Ishikawa (cell line): ENCODE data around the gene CNTD1.
A peak's percentile ranks its signal among the peaks of the same experiment; 100 is the strongest.

Experiments
- CEBPB ChIP-seq: IDR thresholded peaks from 2 replicates; pipeline ENCODE4 v1.6.1; 2012
- CREB1 ChIP-seq: IDR thresholded peaks from 2 replicates; pipeline ENCODE4 v1.6.1; 2012; ENCODE audit warnings: low read depth
- EGR1 ChIP-seq: IDR thresholded peaks from 2 replicates; pipeline ENCODE4 v1.6.1; 2012
- EP300 ChIP-seq: IDR thresholded peaks from 2 replicates; pipeline ENCODE4 v1.6.1; 2012; ENCODE audit warnings: borderline replicate concordance
- FOXM1 ChIP-seq: IDR thresholded peaks from 2 replicates; pipeline ENCODE4 v1.6.1; 2012; ENCODE audit warnings: low read depth, borderline replicate concordance
- NFIC ChIP-seq: IDR thresholded peaks from 2 replicates; pipeline ENCODE4 v1.6.1; 2012
- RAD21 ChIP-seq: IDR thresholded peaks from 2 replicates; pipeline ENCODE4 v1.6.1; 2012; ENCODE audit warnings: low read depth
- TAF1 ChIP-seq: IDR thresholded peaks from 2 replicates; pipeline ENCODE4 v1.6.1; 2012; ENCODE audit warnings: low read depth, mild to moderate bottlenecking
- TCF12 ChIP-seq: IDR thresholded peaks from 2 replicates; pipeline ENCODE4 v1.6.1; 2012; ENCODE audit warnings: low read depth
- TEAD4 ChIP-seq: IDR thresholded peaks from 2 replicates; pipeline ENCODE4 v1.6.1; 2012
- YY1 ChIP-seq: IDR thresholded peaks from 2 replicates; pipeline ENCODE4 v1.6.1; 2012; ENCODE audit warnings: low read depth
- ZBTB7A ChIP-seq: IDR thresholded peaks from 2 replicates; pipeline ENCODE4 v1.6.1; 2012; ENCODE audit warnings: low read depth
- TF ChIP-seq, protein P1 (sequence below): IDR thresholded peaks from 2 replicates; pipeline ENCODE4 v1.6.1; 2012; ENCODE audit warnings: low read depth, mild to moderate bottlenecking
- TF ChIP-seq, protein P2 (sequence below): IDR thresholded peaks from 2 replicates; pipeline ENCODE4 v1.6.1; 2012
- TF ChIP-seq, protein P3 (sequence below): IDR thresholded peaks from 2 replicates; pipeline ENCODE4 v1.6.1; 2012

Gene CNTD1

GRCh38 chr17:42832213-42832933 lies 33.7 kb downstream of the CNTD1 start:
- TF ChIP-seq YY1 (no peak), TAF1 (no peak), CEBPB (no peak), RAD21 (no peak), EP300 (no peak), TEAD4 (no peak), ZBTB7A (no peak), EGR1 (no peak), CREB1 (no peak), TCF12 (no peak), NFIC (no peak)
- TF ChIP-seq, protein P1, sequence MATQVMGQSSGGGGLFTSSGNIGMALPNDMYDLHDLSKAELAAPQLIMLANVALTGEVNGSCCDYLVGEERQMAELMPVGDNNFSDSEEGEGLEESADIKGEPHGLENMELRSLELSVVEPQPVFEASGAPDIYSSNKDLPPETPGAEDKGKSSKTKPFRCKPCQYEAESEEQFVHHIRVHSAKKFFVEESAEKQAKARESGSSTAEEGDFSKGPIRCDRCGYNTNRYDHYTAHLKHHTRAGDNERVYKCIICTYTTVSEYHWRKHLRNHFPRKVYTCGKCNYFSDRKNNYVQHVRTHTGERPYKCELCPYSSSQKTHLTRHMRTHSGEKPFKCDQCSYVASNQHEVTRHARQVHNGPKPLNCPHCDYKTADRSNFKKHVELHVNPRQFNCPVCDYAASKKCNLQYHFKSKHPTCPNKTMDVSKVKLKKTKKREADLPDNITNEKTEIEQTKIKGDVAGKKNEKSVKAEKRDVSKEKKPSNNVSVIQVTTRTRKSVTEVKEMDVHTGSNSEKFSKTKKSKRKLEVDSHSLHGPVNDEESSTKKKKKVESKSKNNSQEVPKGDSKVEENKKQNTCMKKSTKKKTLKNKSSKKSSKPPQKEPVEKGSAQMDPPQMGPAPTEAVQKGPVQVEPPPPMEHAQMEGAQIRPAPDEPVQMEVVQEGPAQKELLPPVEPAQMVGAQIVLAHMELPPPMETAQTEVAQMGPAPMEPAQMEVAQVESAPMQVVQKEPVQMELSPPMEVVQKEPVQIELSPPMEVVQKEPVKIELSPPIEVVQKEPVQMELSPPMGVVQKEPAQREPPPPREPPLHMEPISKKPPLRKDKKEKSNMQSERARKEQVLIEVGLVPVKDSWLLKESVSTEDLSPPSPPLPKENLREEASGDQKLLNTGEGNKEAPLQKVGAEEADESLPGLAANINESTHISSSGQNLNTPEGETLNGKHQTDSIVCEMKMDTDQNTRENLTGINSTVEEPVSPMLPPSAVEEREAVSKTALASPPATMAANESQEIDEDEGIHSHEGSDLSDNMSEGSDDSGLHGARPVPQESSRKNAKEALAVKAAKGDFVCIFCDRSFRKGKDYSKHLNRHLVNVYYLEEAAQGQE: no peak
- TF ChIP-seq, protein P2, sequence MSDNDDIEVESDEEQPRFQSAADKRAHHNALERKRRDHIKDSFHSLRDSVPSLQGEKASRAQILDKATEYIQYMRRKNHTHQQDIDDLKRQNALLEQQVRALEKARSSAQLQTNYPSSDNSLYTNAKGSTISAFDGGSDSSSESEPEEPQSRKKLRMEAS: no peak
- TF ChIP-seq, protein P3, sequence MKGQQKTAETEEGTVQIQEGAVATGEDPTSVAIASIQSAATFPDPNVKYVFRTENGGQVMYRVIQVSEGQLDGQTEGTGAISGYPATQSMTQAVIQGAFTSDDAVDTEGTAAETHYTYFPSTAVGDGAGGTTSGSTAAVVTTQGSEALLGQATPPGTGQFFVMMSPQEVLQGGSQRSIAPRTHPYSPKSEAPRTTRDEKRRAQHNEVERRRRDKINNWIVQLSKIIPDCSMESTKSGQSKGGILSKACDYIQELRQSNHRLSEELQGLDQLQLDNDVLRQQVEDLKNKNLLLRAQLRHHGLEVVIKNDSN: no peak

DNA sequence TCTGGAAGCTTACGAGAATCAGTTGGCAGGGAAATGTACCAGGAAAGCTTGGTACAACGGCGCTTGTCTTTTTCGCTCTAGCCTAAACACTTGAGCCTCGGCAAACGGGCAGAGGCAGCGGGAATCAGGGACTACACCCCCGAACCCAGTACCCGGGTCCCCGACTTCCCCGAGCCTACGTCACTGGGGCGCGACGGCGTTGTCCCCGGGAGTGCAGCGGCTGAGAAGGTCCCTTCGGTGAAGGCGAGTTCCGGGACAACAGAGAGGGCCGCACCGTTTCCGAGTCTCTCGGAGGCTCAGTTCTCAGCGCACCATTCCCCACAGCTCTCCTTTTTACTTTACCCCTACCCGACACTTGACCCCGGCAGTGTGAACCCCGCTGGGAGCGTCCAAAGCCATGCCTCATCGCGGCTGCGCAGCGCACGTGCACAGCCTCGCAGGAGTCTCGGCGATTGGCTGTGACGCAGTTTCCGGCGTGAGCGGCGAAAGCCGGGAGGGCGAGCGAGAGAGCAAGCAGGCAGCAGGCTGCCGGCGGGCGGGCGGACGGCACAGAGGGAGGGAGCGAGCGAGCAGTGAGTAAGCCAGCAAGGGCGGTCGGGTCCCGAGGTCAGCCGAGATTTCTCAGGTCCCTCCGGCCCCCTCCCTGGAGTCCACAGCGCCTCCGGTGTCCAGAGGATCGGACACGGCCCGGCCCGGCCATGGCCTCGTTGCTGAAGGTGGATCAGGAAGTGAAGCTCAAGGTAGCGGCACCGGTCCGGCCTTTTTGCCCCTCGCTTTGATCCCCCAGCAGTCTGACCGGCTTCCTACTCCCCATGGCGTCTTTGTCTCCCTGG lies 34.5 kb downstream of the CNTD1 start, which contains the start of gene PSME3:
TSS of gene PSME3 (plus strand) at position 464 of the 833 bp plus-strand sequence. CDS start at position 699, 235 bp downstream.
- TF ChIP-seq CREB1 (peak; percentile 96), EGR1 (no peak), YY1 (0 out of 2 replicates have a peak, but pooled peaks have one; percentile 33), ZBTB7A (no peak), RAD21 (no peak), TCF12 (peak; percentile 57; the same call in 1 of the 2 replicates), TAF1 (peak; percentile 86), CEBPB (no peak), FOXM1 (no peak), EP300 (0 out of 2 replicates have a peak, but pooled peaks have one; percentile 2), NFIC (no peak), TEAD4 (no peak)
- TF ChIP-seq, protein P3: peak; percentile 78
- TF ChIP-seq, protein P2: peak; percentile 99
- TF ChIP-seq, protein P1: no peak

- TF ChIP-seq TEAD4 (no peak), YY1 (no peak), CEBPB (no peak), TCF12 (no peak)
Measured at GRCh38 chr17:42833767-42834422, 35.2 kb downstream of the CNTD1 start.

- no peak for TF ChIP-seq TAF1
- TF ChIP-seq EGR1: no peak
- no peak for TF ChIP-seq FOXM1
- TF ChIP-seq TEAD4: no peak
- no peak for TF ChIP-seq ZBTB7A
- no peak for TF ChIP-seq CREB1
- TF ChIP-seq TCF12: no peak
- TF ChIP-seq RAD21: no peak
- TF ChIP-seq CEBPB: no peak
Measured at GRCh38 chr17:42835732-42836131, 37.1 kb downstream of the CNTD1 start.

DNA sequence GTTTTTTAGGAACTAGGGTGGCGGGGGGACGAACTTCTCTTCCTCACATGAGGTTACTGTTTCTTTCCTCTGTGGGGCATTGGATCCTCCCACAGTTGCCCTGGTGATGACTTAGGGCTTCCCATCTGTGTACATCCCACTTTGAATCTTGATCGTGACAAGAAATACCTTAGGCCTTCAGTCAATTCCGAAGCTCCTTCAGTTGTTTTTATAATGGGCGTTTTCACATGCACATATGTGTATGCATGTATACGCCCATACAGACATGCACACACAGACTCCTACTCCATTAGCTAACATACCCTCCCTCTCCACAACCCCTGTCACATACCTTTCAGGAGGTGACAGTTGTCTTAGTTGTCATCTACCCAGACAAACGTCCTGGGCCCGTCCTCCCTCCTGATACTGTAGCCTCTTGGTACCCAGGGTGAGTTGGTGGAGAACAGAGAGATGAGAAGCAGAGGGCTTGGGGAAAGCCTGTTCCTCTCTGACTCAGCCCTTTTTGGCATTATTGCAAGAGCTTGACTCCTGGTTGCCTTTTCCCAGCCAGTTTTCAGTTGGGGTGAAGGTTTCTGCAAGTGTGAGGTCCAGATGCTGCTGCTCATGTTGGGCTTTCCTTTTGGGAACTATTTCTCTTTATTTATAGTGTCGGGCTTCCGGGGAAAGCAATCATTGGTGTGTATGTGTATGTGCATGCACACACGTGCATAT lies 43.5 kb downstream of the CNTD1 start:
- TF ChIP-seq CEBPB (no peak), YY1 (no peak), EP300 (no peak), EGR1 (no peak), NFIC (no peak), TCF12 (no peak), CREB1 (no peak), FOXM1 (no peak), RAD21 (no peak), ZBTB7A (no peak), TEAD4 (no peak), TAF1 (no peak)
- TF ChIP-seq, protein P3: no peak
- TF ChIP-seq, protein P2: no peak
- TF ChIP-seq, protein P1: no peak
